GM20431 (cell line): Measurements from ENCODE around the gene CYB561D2.
"Not testable (repeated sequence)": the region's sequence is repeated elsewhere in the genome, so short reads cannot be mapped to it uniquely, and the experiment has no call there.

Source experiments
- in situ Hi-C: fragments of 300-500 bp; cut with MseI, MboI; formaldehyde crosslinking; loops from one replicate; pipeline ENCODE4 v1.15.0; 2020; ENCODE audit warnings: low sequenced_read_pairs; ENCODE audit not compliant: unreplicated experiment

The CYB561D2 gene

GRCh38 chr3:50350527-50351322, at the start of gene CYB561D2, which contains the start of gene NPRL2:
CYB561D2 (plus strand) TSS chr3:50350862; CDS start chr3:50351434, 572 bp downstream.
NPRL2 (minus strand) TSS chr3:50350775; CDS start chr3:50350652, 123 bp downstream.
- in situ Hi-C loops: no loop called here

- in situ Hi-C loops: no loop called here
These were observed 48.3 kb upstream of the CYB561D2 start for GRCh38 chr3:50302095-50303012.

- in situ Hi-C loops: no loop called here
These were observed 47.4 kb upstream of the CYB561D2 start, which contains the start of gene HYAL1 for GRCh38 chr3:50303013-50303815. HYAL1 (minus strand) TSS chr3:50303574; CDS start chr3:50302956, 618 bp downstream.

GRCh38 chr3:50304601-50305000, 46.1 kb upstream of the CYB561D2 start:
- in situ Hi-C loops: no loop called here

- in situ Hi-C loops: not testable (repeated sequence)
These were observed 38.6 kb upstream of the CYB561D2 start for GRCh38 chr3:50312041-50312440.

- in situ Hi-C loops: no loop called here
These were observed 36.3 kb upstream of the CYB561D2 start for GRCh38 chr3:50314342-50314741.

- in situ Hi-C loops: no loop called here
These were observed 35.8 kb upstream of the CYB561D2 start for GRCh38 chr3:50314816-50315215.

GRCh38 chr3:50316657-50317242, 33.9 kb upstream of the CYB561D2 start:
- in situ Hi-C loops: no loop called here

- in situ Hi-C loops: no loop called here
These were observed 33.4 kb upstream of the CYB561D2 start for GRCh38 chr3:50317300-50317699.

GRCh38 chr3:50318163-50318562, 32.5 kb upstream of the CYB561D2 start:
- in situ Hi-C loops: no loop called here

GRCh38 chr3:50318615-50319014, 32.0 kb upstream of the CYB561D2 start:
- in situ Hi-C loops: no loop called here

- in situ Hi-C loops: no loop called here
These were observed 31.3 kb upstream of the CYB561D2 start for GRCh38 chr3:50319181-50319893.

GRCh38 chr3:50319894-50320625, 30.6 kb upstream of the CYB561D2 start:
- in situ Hi-C loops: no loop called here

- in situ Hi-C loops: no loop called here
These were observed 29.8 kb upstream of the CYB561D2 start for GRCh38 chr3:50320853-50321335.

GRCh38 chr3:50321336-50322114, 29.1 kb upstream of the CYB561D2 start:
- in situ Hi-C loops: no loop called here

- in situ Hi-C loops: no loop called here
These were observed 28.6 kb upstream of the CYB561D2 start for GRCh38 chr3:50322115-50322385.

- in situ Hi-C loops: no loop called here
These were observed 28.1 kb upstream of the CYB561D2 start, which contains the start of gene HYAL2 for GRCh38 chr3:50322386-50323091. HYAL2 (minus strand) TSS chr3:50322745; CDS start chr3:50320489, 2,256 bp downstream.
